Activated CD4-positive, alpha-beta T cell treated with anti-CD3 and anti-CD28 coated beads, Interleukin-2, Interleukin-4, amounts not matched to agents 100 ng/mL and 50 ng/mL, durations not matched to agents 16 hours and 8 hours (primary cell): Measurements from ENCODE around the gene TTLL6.

ENCODE experiments used
- DNase-seq: peaks from one replicate; pipeline ENCODE4 v3.0.0-alpha.2; 2020; ENCODE audit warnings: low spot score

Gene TTLL6

DNA sequence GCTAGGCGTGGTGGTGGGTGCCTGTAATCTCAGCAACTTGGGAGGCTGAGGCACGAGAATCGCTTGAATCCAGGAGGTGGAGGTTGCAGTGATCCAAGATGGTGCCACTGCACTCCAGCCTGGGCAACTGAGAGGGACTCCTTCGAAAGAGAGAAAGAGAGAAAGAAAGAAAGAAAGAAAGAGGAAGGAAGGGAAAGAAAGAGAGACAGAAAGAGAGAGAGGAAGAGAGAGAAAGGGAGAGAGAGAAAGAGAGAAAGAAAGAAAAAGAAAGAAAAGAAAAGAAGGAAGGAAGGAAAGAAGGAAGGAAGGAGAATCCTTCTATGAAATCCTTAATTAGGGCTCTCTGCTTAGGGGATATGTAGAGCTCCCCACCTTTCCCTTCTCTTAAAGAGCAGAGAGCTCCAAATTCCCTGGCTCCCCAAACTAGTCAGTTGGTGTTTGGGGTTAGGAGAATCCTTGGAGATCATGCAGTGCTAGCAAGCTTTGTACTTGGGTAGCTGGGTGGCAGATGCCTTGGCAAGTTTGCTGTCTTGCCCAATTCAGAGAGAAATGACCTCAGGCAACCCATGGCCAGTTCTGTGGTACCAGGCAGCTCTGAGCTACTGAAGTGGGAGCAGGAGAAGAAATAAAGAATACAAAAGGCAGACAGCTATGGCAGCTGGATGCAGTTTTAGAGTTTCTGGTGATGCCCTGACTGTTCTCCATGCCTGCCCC is 79.5 kb downstream of the TTLL6 start:
- no peak for DNase-seq

GRCh38 chr17:48735062-48735351 is 82.0 kb downstream of the TTLL6 start:
- no peak for DNase-seq

- DNase-seq, result no peak
These were observed 82.5 kb downstream of the TTLL6 start for GRCh38 chr17:48734333-48735061.

GRCh38 chr17:48733632-48734328 is 83.2 kb downstream of the TTLL6 start:
- no peak for DNase-seq

- no peak for DNase-seq
These were observed 84.1 kb downstream of the TTLL6 start for GRCh38 chr17:48732688-48733629.

GRCh38 chr17:48731355-48731754 is 85.7 kb downstream of the TTLL6 start:
- DNase-seq, result no peak

GRCh38 chr17:48730240-48730550 is 86.8 kb downstream of the TTLL6 start:
- DNase-seq, result no peak

DNA sequence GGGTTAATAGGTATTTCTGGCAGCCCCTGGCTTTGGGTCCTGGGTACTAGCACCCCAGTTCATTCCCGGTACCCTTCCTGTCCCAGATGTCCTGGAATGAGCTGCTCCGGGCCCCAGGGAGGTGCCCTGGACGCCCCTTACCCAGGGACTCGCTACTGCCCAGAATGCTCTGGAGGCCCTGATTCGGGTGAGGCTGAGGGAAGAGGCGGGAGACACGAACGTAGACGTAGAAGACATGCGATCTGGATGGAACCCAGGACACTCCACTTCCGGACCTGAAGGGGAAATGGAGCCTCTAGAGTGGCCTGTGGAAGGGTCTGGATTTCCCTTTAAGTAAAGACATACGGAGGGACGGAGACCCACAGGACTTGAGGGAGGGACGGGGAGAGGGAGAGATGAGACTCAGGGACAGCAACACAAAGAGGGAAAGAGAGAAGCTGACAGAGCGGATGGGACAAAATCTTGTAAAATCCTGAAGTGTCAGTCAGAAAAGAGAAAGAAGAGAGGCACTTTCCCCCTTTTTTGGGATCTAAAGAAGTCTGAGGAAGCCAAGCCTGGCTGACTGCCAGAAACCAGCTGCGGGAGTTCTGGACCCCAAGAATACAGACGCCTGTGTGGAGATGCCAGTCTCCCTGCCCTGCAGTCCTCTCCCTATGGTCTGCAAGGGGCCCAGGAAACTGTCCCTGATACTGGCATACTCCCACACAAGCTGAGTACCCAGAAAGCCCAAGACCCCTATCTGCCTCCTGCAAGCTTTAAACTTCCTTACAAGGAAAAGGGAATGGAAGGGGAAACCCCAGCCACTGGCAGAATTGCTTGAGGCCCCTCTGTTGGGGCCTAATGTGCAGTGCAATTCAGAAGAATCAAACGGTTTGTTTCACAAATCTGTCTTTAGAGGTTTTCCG is 87.4 kb downstream of the TTLL6 start:
- DNase-seq, result no peak

- peak; percentile 37 for DNase-seq
These were observed 88.5 kb downstream of the TTLL6 start, which contains the start of gene HOXB13 for GRCh38 chr17:48728232-48729231. Gene HOXB13, minus strand, starts transcription at chr17:48728750. Its CDS starts 157 bp downstream, at chr17:48728593.

DNA sequence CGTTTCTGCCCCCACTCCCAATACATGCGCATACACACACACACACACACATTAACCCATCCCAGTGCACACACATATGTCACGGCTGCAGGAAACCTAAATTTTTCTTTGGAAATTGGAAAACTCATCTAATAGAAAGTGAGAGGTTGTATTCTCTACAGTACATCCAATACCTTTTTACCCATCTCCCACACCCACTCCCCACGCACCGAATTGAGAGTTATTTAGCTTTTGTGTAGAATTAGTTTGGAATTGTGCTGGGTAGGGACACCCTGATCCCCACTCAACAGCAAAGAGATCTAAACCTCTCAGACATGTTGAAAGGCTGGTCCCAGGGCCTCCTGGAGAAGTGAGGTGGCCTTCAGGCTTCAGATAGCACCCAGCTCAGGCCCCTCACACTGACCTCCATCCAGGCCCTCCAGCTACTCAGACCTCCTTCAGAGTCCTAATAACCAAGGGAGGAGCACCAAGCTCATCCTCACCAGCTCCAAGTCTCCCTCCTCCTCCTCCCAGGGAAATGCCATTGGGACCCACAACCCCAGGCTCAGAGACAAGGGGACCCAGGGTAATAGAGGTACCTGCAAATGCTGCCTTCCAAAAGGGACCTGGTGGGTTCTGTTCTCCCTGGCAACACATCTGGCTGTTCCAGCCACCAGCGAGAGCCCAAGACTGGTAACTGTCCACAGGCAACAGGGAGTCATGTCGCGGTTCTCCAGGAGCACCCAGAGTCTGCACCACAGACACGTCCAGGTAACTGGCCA is 89.4 kb downstream of the TTLL6 start:
- no peak for DNase-seq

DNA sequence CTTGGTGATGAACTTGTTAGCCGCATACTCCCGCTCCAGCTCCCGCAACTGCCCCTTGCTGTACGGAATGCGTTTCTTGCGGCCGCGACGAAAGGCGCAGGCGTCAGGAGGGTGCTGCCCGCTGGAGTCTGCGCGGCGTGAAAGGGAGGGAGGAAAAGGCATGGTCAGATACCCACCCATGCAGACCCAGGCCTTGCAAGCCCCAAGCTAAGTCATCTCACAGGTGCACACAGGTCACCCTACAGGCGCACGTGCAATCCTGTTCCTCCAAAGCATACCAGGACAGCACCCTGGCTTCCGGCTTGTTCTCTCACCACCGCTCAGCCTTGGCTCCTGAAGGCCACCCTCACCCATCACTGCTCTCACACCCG is 90.1 kb downstream of the TTLL6 start:
- DNase-seq, result no peak

- DNase-seq, result no peak
These were observed 90.7 kb downstream of the TTLL6 start for GRCh38 chr17:48726114-48726915.

GRCh38 chr17:48725288-48726064 is 91.6 kb downstream of the TTLL6 start:
- no peak for DNase-seq

- DNase-seq, result no peak
These were observed 92.1 kb downstream of the TTLL6 start for GRCh38 chr17:48725004-48725287.

DNA sequence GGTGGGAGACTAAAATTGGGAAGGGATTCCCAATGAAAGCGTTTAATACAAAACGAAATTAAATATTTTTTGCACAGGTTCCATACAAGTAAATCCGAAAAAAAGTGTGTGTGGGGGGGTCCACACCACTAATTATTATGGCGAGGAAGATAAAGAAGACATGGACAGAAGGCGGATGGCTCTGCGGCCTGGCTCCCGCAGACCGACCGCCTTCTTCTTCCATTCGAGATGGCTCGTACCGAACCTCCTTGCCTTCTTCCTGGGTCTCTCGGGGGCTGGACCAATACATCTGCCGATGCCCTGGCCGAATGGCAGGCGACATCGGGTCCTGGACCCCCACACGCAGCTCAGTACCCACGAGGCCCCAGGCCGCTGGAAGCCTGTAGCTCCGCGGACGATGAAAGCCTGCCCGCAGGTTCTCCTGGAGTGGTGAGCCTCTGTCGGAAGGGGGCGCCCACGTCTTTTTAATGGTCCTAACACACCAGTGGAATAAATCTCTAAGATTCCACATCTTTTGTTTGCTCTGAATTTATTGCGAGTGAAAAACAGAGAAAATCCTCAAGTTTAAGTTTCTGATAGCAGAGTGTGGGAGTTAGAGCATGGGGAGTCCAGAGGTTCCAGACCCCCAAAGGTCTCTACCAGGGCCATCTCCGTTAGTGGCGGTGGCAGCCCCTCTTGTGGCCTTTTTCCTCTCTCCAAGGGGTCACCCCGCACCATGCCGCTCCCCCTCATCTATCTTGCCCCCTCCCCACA is 92.6 kb downstream of the TTLL6 start:
- peak; percentile 79 for DNase-seq

GRCh38 chr17:48723423-48724250 is 93.4 kb downstream of the TTLL6 start:
- DNase-seq, result peak; percentile 16
